ENCODE measurements around the gene CFAP47.

DNA sequence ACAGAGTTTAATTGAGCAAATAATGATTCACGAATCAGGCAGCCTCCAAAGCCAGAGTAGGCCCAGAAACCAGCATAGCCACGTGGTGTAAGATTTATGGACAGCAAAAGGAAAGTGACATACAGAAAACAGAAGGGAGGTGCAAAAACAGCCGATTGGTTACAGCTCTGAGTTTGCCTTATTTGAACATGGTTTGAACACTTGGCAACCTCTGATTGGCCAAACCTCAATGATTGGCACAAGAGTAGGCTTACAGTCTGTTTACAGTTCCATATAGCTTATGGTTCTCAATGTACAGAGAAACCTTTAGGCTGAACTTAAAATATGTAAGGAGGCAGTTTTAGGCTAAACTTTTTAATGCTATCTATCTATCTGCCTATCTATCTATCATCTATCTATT is 394.8 kb downstream of the CFAP47 start:
- TF ChIP-seq, protein P1, sequence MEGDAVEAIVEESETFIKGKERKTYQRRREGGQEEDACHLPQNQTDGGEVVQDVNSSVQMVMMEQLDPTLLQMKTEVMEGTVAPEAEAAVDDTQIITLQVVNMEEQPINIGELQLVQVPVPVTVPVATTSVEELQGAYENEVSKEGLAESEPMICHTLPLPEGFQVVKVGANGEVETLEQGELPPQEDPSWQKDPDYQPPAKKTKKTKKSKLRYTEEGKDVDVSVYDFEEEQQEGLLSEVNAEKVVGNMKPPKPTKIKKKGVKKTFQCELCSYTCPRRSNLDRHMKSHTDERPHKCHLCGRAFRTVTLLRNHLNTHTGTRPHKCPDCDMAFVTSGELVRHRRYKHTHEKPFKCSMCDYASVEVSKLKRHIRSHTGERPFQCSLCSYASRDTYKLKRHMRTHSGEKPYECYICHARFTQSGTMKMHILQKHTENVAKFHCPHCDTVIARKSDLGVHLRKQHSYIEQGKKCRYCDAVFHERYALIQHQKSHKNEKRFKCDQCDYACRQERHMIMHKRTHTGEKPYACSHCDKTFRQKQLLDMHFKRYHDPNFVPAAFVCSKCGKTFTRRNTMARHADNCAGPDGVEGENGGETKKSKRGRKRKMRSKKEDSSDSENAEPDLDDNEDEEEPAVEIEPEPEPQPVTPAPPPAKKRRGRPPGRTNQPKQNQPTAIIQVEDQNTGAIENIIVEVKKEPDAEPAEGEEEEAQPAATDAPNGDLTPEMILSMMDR (IDR thresholded peaks at IDR 0.05 in 8 of 11, conservative IDR thresholded peaks at IDR 0.05 in 3 of 11): no peak
- TF ChIP-seq POLR2A (IDR thresholded peaks at IDR 0.05): no peak
- TF ChIP-seq POLR2AphosphoS5 (IDR thresholded peaks at IDR 0.05): no peak

Measured in spleen (tissue), 7 donors.